Measurements from ENCODE around the gene FAM47C.
A peak's percentile ranks its signal among the peaks of the same experiment; 100 is the strongest.
"Not testable (repeated sequence)": the region's sequence is repeated elsewhere in the genome, so short reads cannot be mapped to it uniquely, and the experiment has no call there.

DNA sequence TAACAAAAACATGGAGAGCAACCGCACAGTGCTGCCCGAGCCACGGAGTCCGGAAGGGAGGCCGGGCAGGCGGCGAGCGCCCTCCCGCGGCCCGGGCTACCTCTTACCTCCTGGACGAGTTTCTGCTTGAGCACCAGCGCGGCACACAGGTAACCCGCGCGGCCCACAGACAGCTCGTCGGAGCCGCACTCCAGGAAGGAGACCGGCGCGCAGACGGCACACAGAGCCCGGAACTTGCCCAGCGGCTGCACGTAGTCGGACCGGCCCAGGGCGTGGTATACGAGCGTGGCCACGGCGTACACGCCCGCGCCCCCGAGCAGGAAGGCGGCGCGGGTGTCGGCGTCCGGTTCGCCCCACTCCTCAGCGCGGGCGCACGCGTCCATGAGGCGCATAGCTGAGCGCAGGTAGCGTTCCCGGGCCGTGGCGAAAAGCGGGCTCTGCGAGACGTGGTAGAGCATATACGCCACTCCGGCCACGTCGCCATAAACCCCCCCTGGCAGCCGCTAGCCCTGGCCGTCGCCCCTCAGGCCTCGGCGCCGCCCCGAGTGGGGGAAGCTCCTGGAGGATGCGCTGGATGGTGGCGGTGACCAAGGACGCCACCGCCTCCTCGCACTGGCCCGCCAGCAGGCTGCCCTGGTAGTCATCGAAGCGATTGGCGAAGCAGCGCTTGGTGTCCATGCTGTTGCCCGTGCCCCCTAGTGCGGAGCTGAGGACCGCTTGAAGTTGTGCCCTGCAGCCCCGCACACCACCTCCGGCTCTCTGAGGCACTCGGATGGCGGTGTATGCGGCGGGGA, 22.6 kb upstream of the FAM47C start:
- TF ChIP-seq, protein P1, sequence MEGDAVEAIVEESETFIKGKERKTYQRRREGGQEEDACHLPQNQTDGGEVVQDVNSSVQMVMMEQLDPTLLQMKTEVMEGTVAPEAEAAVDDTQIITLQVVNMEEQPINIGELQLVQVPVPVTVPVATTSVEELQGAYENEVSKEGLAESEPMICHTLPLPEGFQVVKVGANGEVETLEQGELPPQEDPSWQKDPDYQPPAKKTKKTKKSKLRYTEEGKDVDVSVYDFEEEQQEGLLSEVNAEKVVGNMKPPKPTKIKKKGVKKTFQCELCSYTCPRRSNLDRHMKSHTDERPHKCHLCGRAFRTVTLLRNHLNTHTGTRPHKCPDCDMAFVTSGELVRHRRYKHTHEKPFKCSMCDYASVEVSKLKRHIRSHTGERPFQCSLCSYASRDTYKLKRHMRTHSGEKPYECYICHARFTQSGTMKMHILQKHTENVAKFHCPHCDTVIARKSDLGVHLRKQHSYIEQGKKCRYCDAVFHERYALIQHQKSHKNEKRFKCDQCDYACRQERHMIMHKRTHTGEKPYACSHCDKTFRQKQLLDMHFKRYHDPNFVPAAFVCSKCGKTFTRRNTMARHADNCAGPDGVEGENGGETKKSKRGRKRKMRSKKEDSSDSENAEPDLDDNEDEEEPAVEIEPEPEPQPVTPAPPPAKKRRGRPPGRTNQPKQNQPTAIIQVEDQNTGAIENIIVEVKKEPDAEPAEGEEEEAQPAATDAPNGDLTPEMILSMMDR (IDR thresholded peaks at IDR 0.05): peak in 3 of 4 donors; percentile 13 to 24 (median 21)
- not testable (repeated sequence) for TF ChIP-seq POLR2A (IDR thresholded peaks at IDR 0.05)

Data from right lobe of liver (tissue), 4 donors.